ENCODE results near the gene OPALIN.

Gene OPALIN, protein sequence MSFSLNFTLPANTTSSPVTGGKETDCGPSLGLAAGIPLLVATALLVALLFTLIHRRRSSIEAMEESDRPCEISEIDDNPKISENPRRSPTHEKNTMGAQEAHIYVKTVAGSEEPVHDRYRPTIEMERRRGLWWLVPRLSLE

DNA sequence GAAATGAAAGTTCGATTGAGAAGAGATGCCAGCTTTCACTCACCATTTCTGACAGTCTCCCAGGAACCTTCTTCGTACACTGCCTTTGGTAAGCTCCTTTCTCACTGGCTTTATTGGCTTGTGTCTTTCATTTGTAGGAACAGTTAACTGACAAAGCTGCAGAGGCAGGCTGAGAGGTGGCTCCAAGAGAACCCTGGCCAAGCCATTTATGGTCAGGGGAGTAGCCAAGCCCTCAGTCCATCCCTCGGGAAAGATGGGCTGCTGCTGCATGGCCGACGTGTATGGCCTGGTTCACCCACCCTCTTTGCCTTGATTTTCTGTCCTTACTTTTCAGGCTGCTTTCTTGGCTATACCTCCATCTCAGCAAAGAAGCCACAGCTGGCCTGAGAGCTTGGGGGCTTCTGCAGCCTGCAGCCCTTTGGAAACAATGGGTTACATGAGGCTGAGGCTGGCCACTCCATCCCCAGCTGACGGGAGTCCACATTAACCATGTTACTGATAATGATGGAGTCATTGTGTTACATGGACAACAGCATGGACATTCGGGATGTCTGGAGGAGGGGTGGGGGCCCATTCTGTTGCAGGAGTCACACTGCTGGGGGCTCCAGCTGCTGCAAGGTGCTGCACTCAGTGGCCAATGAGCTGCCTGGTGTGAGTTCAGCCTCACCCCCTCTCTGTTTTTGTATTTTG, at the start of gene OPALIN:
Gene OPALIN (minus strand): TSS at position 152 of the 690 bp plus-strand sequence. CDS start 106 bp downstream, at position 46.
- no peak for DNase-seq (ENCODE audit: low spot score)

DNA sequence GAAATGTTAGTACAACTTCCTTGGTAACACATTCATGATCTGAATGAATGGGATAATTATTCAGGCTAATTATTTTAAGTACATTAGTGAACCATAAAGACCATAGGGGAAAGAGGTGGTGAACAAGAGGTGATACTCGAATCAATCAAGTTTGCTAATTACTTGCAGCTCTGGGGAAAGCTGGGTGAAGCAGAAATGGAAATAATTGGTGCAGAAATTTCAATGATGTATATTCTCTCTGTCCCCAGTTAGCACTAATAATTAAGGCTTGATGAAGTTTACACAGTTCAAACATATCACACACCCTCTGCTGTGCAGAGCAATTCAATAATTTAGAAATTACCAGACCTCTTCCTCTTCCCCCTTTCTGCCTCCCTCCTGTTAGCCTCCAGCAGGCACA, 49.4 kb upstream of the OPALIN start:
- DNase-seq (ENCODE audit: low spot score) = no peak

DNA sequence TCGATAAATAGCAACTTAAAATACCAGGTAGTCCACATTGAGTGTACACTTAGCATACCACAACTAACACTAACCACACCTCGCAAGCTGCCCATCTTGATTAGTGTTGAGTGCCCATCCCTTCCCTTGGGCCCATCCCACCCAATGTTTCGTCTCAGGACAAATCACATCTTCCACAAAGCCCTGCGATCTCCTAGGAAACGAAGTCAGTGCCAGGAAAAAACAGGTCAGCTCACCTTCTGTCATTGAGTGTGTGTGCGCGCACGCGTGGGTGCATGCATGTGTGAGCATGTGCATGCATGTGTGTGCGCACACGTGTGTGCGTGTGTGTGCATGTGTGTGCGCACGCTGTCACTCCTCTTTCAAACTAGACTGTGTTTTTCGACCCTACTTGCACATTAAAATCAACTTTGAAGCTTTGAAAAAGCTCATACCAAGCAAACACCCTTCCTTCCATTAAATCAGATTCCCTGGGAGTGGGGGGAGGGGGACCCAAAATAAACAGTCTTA, 48.8 kb upstream of the OPALIN start:
- no peak for DNase-seq (ENCODE audit: low spot score)

DNA sequence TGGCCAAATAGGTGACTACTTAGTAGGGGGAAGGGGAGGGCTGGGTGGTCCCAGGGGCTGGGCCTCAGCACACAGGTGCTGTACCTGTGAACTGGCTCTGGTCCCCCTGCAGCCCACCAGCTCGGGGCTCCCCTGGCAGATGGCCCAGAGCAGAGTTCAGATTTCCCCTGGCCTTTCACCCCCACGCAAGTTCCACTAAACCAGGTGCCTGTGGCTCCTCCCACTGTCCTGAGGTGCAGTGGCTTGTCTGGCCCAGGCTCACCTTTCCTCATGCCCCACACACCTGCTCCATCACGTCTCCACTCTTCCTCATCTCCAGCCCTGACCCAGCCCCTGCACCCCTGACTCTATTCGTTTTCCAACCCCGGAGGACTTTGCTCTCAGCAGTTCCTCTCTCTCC, 47.3 kb upstream of the OPALIN start:
- no peak for DNase-seq (ENCODE audit: low spot score)

DNA sequence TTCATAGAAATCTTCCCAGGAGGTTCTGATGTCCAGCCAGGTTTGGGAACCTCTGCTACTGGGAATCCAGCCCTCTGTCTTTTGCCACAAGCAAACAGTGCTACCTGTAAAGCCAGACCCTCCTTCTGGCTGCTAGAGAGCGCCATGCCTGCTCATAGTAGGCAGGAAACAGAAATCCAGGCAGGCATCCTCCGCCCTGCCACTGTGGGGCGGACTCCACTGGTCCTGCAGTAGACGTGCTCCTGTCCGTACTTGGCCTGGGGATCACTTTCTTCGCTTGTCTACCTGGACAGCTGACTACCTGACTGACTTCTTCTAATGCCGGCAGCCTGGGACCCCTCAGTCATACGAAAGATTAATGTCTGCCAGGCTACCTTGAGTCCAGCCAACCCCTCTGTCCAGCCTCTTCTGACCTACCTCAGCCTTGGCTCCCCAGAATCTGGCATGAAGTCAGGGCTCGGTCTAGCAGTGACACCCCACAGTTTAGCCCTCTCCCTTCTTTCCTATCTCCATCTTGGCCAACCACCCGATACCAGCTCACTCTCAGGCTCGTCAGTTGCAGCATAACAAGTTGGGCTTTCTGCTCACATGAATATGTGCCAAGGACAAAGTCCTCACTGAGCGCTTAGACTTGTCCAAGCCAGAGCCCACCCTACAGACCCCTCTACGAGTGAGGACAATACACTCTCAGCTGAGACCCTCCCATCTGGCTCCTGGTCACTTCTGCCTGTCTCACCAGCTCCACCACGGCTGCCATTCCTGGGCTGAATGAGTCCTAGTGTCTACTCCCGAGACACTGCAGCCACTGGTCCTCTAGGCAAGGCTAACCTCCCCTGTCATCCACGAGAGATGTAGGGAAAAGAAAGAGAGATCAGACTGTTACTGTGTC, 43.9 kb upstream of the OPALIN start:
- no peak for DNase-seq (ENCODE audit: low spot score)

DNA sequence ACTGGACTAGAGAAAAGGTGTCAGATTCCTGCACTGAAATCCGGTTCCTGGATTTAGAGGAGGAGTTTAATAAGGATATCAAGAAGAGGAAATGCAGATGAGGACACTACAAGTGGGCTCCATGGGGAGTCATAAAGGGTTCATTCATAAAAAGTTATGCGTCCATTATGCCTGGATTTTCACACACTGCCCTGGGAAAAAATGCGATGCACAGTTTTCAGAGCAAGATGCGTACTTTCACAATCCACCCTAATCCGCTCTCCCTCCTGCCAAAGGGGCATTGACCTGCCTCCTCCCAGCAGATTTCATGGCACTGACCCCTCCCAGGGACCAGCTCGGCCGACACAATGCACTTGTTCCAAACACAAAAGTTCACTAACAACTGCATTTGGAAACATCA, 42.2 kb upstream of the OPALIN start:
- no peak for DNase-seq (ENCODE audit: low spot score)

DNA sequence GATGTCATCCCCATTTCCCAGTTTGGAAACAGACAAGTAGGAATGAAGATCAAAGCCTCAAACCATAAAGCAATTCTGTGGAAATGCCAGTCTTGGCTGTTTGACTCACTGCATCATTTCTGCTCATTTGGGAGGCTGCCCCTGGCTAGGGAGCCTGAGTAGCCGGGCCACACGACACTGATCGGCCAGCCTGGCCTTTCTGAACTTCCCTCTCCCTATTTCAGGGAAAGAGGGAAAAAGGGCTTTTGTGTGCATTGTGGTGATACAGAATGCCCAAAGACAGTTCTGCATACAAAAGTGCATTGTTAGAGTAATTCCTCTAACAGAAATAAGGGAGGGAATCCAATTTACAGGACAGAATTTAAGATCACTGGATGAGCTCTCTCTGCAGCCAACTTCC, 41.7 kb upstream of the OPALIN start:
- DNase-seq (ENCODE audit: low spot score) = no peak

DNA sequence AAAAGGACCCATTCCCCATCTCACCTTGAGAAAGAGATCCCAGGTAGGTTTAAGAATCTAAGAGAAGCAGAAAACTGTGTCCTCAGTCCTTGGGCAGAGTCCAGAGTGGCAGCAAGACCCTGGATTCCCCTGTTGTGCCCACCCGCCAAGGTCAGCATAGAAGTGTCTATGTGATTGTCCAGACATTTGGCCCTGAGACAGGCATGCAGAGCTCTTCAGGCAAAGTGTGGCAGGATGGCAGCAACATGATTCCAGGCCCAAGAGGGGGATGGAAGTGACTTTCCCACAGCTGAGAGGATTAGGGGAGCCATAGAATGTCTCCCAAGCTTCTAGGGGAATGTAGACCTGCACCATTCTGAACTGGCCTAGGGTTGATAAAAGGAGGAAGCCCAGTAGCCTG, 39.1 kb upstream of the OPALIN start:
- no peak for DNase-seq (ENCODE audit: low spot score)

DNA sequence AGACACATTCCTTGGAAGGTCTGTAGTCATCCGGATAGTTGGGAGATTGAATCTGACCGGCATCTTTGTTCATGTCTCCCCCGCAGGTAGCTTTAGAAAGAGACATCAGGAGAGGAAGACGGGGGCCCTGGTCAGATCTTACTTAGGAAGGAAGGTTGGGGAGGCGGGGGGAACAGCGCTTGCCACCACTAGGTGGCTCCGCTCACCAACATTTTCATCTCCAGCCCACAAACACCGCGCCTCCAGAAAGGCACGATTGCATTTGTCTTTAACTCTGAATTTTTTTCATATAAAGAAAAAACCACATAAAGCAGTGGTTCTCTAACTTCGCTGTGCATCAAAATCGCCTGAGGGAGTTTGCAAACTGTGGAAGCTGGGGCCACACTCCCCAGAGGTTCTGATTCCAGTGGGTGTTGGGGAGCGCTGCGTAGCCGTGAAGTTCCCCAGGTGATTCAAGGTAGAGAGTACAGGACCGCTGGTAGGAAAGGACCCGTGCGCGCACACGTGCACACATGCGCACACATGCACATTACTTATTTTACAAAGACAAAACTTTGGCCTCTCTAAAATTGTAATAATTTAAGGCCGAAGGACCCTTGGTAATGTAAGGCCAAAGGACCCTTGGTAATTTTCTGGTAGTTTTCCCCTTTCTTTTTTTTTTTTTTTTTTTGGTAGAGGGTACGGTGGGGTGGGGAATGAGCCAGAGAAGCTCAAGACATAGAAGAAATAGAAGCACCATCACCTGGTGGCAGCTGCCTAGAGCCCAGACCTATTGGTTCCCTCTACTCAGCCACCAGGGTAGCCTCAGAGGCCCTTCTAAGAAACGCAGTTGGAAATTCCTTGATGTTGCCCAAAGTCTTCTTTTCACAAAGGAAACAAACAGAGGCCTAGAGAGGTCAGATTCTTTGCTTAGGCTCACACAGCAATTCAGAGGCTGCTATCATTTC, 37.4 kb upstream of the OPALIN start:
- peak; percentile 48 for DNase-seq (ENCODE audit: low spot score)

DNA sequence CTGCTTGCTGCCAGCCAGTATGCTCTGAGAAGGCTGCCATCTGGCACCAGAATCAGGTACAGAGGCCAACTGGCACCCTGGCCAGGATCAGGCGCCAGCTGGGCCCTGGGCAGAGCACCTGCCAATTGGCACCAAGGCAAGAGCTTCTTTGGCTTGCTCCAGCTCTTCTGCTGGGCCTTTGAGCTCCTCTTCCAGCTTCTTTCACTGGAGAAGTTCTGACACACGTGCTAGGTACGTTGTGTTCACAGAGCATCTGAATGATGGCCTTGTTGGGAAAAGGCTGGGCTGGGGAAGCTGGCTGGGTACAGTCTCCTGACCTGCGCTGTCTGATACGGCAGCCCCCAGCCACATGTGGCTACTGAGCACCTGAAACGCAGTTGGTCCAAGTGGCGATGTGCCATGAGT, 31.7 kb upstream of the OPALIN start:
- DNase-seq (ENCODE audit: low spot score) = no peak

DNA sequence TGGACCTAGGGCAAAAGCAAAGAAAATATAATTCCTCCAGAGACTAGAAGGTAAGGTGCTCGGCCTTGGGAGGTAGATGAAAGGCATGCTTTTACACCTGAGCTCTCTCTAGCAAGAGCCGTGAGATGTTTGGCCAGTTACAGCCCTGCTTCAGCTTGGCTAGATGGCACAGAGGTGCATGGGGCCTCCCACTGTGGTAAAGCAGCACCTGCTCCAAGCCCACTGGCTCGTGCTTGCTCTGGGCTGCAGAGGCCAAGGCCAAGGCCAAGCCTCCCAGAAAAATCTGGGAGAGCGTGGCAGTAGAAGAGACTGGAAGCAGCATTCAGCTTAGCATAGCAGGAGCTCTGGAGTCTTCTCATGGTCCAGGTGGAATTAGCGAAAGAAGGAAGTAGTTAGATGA, 31.0 kb upstream of the OPALIN start:
- DNase-seq (ENCODE audit: low spot score) = no peak

DNA sequence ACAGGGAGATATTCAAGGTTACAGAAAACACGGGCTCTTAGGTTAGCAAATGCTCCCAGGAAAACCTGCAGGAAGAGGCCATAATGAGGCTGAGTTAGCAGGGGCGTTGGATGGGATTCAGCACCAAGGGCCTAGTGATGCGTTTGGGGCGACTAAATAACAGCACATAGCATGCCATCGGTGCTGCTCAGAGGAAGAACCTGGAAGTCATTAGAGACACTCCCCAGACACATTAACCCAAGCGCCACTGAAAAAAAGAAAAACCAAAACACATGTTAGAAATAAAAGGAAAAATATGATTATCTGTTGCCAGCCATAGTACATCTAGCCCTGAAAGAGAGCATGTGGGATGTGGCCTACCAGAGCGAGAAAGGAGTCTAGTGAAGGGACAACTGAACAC, 28.8 kb upstream of the OPALIN start:
- DNase-seq (ENCODE audit: low spot score) = no peak

DNA sequence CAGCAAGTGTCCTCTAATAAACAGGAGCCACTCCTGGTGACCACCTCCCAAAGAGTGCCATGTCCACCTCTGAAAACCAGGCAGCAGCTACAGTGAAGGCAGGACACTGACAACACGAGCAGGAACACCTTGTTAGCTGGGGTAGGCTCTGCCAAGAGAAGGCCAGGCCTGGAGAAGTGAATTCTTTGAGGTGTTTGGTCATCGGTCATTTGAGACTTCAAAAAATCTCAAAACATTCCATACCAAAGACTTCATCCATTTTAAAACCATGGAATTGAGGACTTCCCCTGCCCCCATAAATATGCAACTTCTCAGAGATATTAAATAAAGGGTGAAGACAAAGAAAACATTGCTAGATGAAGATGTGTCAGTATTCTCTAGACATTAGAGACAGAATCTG, 28.4 kb upstream of the OPALIN start:
- no peak for DNase-seq (ENCODE audit: low spot score)

DNA sequence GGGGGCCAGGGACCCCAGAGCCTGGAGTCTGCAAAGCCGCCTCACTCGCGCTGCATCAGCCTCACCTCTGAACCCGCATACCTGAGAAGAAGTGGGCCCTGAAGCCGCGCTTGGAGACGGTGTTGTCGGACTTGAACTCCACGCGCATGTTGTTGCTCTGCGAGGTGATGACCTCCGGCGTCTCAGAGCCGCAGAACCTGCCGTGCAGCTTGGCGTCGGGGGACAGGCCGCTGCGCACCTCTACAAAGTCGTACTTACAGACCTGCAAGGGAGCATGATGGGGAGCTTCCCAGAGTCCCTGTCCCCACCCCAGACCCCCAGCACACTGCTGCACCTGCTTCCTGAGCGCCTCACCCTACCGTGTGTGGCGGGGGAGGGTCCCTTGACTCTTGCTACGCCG, 25.7 kb upstream of the OPALIN start:
- no peak for DNase-seq (ENCODE audit: low spot score)

DNA sequence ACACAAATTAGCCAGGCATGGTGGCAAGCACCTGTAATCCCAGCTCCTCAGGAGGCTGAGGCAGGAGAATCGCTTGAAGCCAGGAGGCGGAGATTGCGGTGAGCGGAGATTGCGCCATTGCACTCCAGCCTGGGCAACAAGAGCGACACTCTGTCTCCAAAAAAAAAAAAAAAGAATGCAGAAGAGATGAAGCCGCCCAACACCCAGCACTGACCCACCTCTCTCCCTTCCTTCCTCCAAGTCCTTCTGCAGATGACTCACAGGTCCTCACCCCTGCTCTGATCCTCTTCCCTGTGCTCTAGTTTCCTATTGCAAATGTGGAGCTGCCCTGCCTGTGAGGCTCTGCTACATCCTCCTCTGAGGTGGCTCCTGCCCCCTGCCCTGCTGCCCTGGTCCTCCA, 22.0 kb upstream of the OPALIN start:
- no peak for DNase-seq (ENCODE audit: low spot score)

DNA sequence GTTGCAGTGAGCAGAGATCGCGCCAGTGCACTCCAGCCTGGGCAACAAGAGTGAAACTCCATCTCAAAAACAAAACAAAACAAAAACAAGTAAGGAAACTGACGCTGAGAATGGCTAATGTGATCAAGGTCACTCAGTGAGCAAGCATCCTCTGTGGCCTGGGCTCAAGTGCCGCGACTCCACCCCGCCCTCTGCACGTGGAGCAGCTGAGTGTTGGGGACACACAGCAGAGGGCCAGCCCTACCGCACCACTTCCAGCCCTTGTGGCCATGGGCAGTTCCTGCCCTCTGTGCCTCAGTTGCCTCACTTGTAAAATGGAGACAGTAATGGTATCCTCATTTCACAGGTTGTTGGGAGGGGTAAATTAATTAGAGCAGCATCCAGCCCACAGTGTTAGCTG, 21.0 kb upstream of the OPALIN start:
- no peak for DNase-seq (ENCODE audit: low spot score)

DNA sequence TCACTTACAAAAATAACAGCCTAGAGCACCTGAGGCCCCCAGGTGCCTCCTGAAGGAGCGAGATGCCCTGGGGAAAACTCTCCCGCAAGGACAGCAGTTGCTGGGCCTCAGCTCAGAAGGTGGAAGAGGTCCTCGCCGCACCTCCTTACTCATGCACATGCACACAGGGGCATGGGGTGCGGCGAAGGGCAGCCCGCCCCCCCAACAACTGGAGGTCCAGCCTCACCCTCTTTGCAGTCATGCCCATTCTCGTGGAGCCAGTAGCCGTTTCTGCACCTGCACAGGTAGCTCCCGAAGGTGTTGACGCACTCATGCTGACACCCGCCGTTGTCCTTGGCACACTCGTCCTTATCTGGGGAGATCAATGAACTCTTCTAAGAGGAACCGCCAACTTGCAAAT, 19.9 kb upstream of the OPALIN start:
- DNase-seq (ENCODE audit: low spot score) = no peak

DNA sequence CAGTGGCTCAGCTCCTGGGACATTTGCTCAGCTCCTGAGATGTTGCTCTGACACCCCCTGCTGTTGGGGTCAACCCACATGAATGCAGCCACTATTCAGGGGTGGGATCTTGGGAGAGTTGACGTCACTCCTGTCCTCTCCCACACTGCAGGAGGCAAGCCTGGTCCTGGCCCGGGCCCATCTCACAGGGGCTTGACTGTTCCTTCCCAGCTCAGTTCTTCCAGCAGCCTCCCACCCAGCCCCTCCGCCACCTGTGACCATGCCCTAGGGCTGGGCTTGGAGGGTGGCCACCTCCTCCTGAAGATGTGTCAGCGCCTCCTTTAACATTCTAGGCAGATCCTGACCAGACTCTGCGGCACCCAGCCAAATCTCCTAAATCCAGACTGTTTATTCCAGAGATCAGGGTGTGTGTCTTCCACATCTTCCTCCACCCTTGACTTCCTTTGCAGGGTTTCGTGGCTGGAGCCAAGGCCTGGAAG, 19.1 kb upstream of the OPALIN start:
- no peak for DNase-seq (ENCODE audit: low spot score)

DNA sequence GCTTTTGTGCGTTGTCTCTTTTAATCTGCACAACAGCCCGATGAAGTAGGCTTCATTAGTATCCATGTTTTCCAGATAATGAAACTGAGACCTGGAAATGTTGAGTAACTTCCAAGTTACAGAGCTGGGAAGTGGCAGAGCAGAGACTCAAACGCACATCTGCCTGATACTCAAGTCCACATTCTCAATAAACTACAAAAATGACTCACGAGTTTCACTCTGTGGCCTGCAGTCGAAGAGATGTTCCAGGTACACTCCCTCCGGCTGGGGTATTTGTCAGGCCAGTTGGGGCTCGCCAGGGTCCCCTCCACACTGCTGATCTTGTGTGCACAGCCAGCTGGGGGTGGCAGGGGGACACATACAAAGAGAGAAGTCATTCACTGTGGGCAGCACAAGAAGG, 17.7 kb upstream of the OPALIN start:
- no peak for DNase-seq (ENCODE audit: low spot score)

DNA sequence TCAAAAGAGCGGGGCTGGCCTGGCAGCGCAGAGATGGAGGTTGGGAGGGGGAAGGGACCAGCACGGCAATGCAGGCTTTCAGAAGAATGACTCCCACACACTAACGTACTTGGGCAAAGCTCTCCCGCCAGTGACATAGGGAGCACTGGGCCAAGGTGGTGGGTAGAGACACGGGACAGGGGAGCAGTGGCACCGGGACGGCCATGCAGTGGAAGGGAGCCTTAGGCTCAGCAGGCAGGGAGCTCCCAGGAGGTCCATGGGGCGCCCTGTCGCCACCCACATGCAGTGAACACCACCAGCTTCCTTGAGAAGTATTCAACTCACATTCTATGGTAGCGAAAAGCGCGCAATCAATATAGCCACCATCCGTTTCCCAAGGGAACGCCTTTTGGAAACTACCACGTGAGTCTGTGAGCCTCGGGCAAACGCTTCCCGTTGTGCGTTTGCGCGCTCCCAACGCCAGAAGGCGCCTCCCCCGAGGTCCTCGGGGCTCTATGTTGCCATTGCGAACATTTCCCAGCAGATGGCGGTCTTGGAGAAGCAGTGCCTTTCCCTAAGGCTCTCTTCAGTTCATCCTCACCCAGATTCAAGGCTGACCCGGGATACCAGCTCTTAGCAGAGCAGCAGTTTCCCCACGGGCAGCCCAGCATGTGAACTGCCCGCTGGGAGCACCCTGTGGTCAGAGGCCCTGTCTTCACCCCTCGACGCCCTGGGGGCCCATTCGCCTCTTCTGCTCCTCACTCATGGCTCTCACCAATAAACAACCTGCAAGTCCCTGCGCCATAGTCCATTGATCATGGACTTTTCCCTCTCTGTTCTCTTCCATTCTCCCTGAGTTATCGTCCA, 16.4 kb upstream of the OPALIN start:
- peak; percentile 73 for DNase-seq (ENCODE audit: low spot score)

DNA sequence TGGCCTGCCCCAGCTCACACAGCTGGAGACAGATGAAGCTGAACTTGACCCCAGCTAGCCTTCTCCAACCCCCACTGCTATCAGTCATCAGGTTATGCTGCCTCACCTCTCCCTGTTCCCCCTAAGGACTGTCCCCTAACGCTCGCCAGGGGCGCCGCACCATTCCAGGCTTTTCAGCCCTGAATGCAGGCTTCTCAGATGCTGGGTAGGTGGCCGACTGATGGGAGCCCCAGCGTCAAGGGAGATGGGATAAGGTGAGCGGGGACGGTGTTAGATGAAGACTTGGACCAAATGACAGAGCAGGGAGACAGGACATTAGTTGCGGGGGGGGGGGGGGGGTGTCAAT, 15.8 kb upstream of the OPALIN start:
- no peak for DNase-seq (ENCODE audit: low spot score)

All from hematopoietic multipotent progenitor cell treated with erythropoietin and hydrocortisone succinate and interleukin-3 and kit ligand, for 15 days (in vitro differentiated cells).